ENCODE results near the gene C3orf20.

The C3orf20 gene

GRCh38 chr3:14780927-14781507, 106.1 kb downstream of the C3orf20 start:
- DNase-seq: no peak

- no peak for DNase-seq
Observed at GRCh38 chr3:14783480-14784086, 108.6 kb downstream of the C3orf20 start.

- no peak for DNase-seq
Observed at GRCh38 chr3:14784087-14784681, 109.2 kb downstream of the C3orf20 start.

GRCh38 chr3:14785207-14786155, 110.5 kb downstream of the C3orf20 start:
- no peak for DNase-seq

- DNase-seq: no peak
Observed at GRCh38 chr3:14786369-14786768, 111.4 kb downstream of the C3orf20 start.

- DNase-seq: no peak
Observed at GRCh38 chr3:14787630-14788029, 112.7 kb downstream of the C3orf20 start.

GRCh38 chr3:14788644-14789043, 113.7 kb downstream of the C3orf20 start:
- DNase-seq: no peak

- DNase-seq: no peak
Observed at GRCh38 chr3:14789221-14789620, 114.3 kb downstream of the C3orf20 start.

GRCh38 chr3:14789640-14790285, 114.8 kb downstream of the C3orf20 start:
- DNase-seq: no peak

GRCh38 chr3:14791343-14791945, 116.5 kb downstream of the C3orf20 start:
- DNase-seq: peak; percentile 27 to 36

GRCh38 chr3:14792691-14793121, 117.8 kb downstream of the C3orf20 start:
- DNase-seq: no peak

GRCh38 chr3:14793126-14793857, 118.4 kb downstream of the C3orf20 start:
- DNase-seq: no peak

GRCh38 chr3:14793858-14794234, 118.9 kb downstream of the C3orf20 start:
- DNase-seq: no peak

GRCh38 chr3:14794435-14794834, 119.5 kb downstream of the C3orf20 start:
- no peak for DNase-seq

GRCh38 chr3:14795996-14796395, 121.1 kb downstream of the C3orf20 start:
- DNase-seq: no peak

- no peak for DNase-seq
Observed at GRCh38 chr3:14796403-14797077, 121.6 kb downstream of the C3orf20 start.

- DNase-seq: no peak
Observed at GRCh38 chr3:14797731-14798130, 122.8 kb downstream of the C3orf20 start.

- DNase-seq: no peak
Observed at GRCh38 chr3:14798231-14798630, 123.3 kb downstream of the C3orf20 start.

GRCh38 chr3:14799146-14799545, 124.2 kb downstream of the C3orf20 start:
- no peak for DNase-seq

GRCh38 chr3:14801031-14801430, 126.1 kb downstream of the C3orf20 start:
- no peak for DNase-seq

All from CD4-positive, alpha-beta T cell treated with Interleukin-4 for 1 hour (primary cell).